ENCODE data around the gene GAB3. TPM values are rescaled to one million over a fixed set of nuclear protein-coding genes. Genes with fewer than 3 reads are reported as not detected.

Gene GAB3
- total RNA-seq, 1 experiment from 2014 or later: 0.17 TPM

DNA sequence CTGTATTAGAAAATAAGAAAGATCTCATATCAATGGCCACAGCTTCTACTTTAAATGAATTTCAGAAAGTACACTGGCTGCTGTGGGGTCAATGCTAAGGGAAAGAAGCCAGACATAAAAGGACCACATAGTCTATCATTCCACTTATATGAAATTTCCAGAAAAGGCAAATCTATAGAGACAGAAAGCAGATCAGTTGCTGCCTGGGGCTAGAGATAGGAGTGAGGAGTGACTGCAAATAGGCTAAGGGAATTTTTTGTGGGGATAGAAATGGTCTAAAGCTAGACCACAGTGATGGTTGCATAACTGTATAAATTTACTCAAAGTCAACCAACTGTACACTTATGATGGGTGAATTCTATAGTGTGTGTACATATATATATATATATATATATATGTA is 8.3 kb downstream of the GAB3 start:
- no peak for TF ChIP-seq EZH2 (IDR thresholded peaks at IDR 0.05; ENCODE audit: low read depth)
- TF ChIP-seq, protein P1, sequence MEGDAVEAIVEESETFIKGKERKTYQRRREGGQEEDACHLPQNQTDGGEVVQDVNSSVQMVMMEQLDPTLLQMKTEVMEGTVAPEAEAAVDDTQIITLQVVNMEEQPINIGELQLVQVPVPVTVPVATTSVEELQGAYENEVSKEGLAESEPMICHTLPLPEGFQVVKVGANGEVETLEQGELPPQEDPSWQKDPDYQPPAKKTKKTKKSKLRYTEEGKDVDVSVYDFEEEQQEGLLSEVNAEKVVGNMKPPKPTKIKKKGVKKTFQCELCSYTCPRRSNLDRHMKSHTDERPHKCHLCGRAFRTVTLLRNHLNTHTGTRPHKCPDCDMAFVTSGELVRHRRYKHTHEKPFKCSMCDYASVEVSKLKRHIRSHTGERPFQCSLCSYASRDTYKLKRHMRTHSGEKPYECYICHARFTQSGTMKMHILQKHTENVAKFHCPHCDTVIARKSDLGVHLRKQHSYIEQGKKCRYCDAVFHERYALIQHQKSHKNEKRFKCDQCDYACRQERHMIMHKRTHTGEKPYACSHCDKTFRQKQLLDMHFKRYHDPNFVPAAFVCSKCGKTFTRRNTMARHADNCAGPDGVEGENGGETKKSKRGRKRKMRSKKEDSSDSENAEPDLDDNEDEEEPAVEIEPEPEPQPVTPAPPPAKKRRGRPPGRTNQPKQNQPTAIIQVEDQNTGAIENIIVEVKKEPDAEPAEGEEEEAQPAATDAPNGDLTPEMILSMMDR (conservative IDR thresholded peaks at IDR 0.05): no peak
- Histone ChIP-seq H2AFZ (no peak overlapping the region), H3K4me1 (replicated peaks; ENCODE audit: insufficient read depth) (no peaks in the 10 kb centered on the region), H3K79me2 (ENCODE audit: low read depth) (no peaks in the 10 kb centered on the region), H3K27me3 (ENCODE audit: insufficient read depth, low read depth) (no peaks in the 10 kb centered on the region), H3K4me2 (no peak overlapping the region), H3K9me2 (ENCODE audit: insufficient read depth) (no peaks in the 10 kb centered on the region), H3K27ac (no peak overlapping the region), H3K4me3 (no peak overlapping the region), H3K36me3 (ENCODE audit: low read depth) (no peaks in the 10 kb centered on the region), H4K20me1 (ENCODE audit: insufficient read depth) (no peaks in the 10 kb centered on the region), H3F3A (ENCODE audit: insufficient read depth, low read depth) (no peaks in the 10 kb centered on the region), H3K9me3 (ENCODE audit: insufficient read depth, low read depth) (no peaks in the 10 kb centered on the region)
- no TSS peak for BruUV-seq (replicated peaks)
- intact Hi-C loops (cut with micrococcal nuclease; ENCODE audit: unreplicated experiment): no loop called here
- ChIA-PET POLR2A (ENCODE audit: unreplicated experiment) (no interaction called here), CTCF (interaction anchor here (0.6 kb wide), 1 partner anchor 284 kb away, joined by 3 read pairs; the partner anchor contains the start of gene FUNDC2)
- no peak for DNase-seq

DNA sequence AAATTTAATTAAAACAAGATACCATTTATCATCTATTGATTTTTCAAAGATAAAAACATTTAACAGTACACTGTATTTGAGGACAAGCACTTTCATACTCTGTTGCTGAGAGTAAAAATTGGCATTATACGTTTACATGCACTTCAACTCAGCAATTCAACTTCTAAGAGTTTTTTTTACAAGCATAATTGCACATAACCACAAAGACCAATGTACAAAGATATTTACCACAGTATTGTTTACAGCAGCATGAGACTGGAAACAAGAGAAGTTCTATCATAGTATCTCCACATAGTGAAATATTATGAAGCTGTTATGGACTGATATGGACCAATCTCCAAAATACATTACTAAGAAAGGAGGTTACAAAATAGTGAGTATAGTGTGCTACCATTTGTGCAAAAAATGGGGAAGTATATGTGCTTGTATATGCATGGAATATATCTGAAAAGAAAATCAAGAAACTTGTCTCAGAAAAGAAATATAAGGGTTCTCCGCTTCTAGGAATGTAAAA is 10.9 kb downstream of the GAB3 start:
- H3K27ac ChIP-seq: no peak overlapping the region

DNA sequence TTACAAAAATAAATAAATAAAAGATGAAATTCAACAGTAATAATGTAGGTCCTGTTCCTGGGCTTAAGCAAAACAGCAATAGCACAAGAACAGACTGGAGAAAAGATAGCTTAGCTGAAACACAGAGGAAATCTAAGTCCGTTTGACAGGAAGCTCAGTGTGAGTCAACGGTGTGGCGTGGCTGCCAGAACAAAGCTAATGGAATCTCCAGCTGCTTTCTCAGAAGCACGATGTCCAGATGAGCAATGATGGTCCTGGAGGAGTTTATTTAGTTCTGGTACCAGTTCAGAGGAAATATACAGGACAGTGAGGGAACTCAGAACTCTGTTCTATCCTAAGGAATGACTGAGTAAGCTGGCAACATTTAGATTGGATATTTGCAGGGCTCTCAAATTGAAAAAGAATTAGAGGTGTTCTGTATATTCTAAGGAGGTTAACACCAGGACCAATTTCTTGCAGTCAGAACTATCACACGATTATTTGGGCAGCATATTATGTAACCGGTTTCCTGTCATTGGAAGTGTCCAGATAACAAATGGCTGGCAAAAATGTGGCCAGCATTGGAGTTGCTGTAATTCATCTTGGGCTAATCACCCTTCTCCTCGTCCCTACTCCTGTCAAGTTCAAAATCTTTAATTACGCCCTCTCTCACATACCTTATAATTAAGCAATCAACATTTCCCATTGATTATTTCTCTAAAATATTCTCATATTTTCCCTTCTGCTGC is 12.7 kb downstream of the GAB3 start:
- ChIA-PET CTCF (interaction anchor here (0.6 to 1.1 kb wide), 3 partner anchors 11 to 811 kb away, joined by 3 read pairs; no protein-coding TSS in a partner anchor), POLR2A (ENCODE audit: unreplicated experiment) (interaction anchor here (0.7 kb wide), 1 partner anchor 16 kb away, joined by 4 read pairs; no protein-coding TSS in a partner anchor)
- H3K4me3 ChIP-seq: no peak overlapping the region
- H3K79me2 ChIP-seq (ENCODE audit: low read depth): no peaks in the 10 kb centered on the region
- DNase-seq: no peak
- no peak overlapping the region; the same call in 1 of the 2 replicates for H3K4me2 ChIP-seq
- H3K36me3 ChIP-seq (ENCODE audit: low read depth): no peaks in the 10 kb centered on the region
- H3K4me1 ChIP-seq (replicated peaks; ENCODE audit: insufficient read depth): peaks cover 3% of the 10 kb centered on the region
- no peak overlapping the region for H2AFZ ChIP-seq
- no peaks in the 10 kb centered on the region for H4K20me1 ChIP-seq (ENCODE audit: insufficient read depth)
- H3K9me3 ChIP-seq (ENCODE audit: insufficient read depth, low read depth): no peaks in the 10 kb centered on the region
- H3K27me3 ChIP-seq (ENCODE audit: insufficient read depth, low read depth): no peaks in the 10 kb centered on the region
- peaks cover under 1% of the 10 kb centered on the region; the same call in 1 of the 2 replicates for H3F3A ChIP-seq (ENCODE audit: insufficient read depth, low read depth)
- TF ChIP-seq, protein P1 (conservative IDR thresholded peaks at IDR 0.05): no peak
- H3K27ac ChIP-seq: no peak overlapping the region
- no TSS peak for BruUV-seq (replicated peaks)
- H3K9me2 ChIP-seq (ENCODE audit: insufficient read depth): no peaks in the 10 kb centered on the region
- intact Hi-C loops (cut with micrococcal nuclease; ENCODE audit: unreplicated experiment): no loop called here

More for the DNA sequence above, 10.9 kb downstream of the GAB3 start:
- no peaks in the 10 kb centered on the region for H3K27me3 ChIP-seq (ENCODE audit: insufficient read depth, low read depth)
- H3K4me2 ChIP-seq: no peak overlapping the region
- TF ChIP-seq, protein P1 (conservative IDR thresholded peaks at IDR 0.05): no peak
- TF ChIP-seq EZH2 (IDR thresholded peaks at IDR 0.05; ENCODE audit: low read depth): no peak
- CTCF ChIA-PET: no interaction called here
- H3K4me3 ChIP-seq: no peak overlapping the region
- no peaks in the 10 kb centered on the region for H3K36me3 ChIP-seq (ENCODE audit: low read depth)
- no TSS peak for BruUV-seq (replicated peaks)
- no peaks in the 10 kb centered on the region for H3F3A ChIP-seq (ENCODE audit: insufficient read depth, low read depth)
- POLR2A ChIA-PET (ENCODE audit: unreplicated experiment): interaction anchor here (0.6 kb wide), 1 partner anchor 15 kb away, joined by 7 read pairs; no protein-coding TSS in a partner anchor
- no peaks in the 10 kb centered on the region for H3K79me2 ChIP-seq (ENCODE audit: low read depth)
- H3K9me3 ChIP-seq (ENCODE audit: insufficient read depth, low read depth): no peaks in the 10 kb centered on the region
- DNase-seq: no peak
- no peaks in the 10 kb centered on the region for H4K20me1 ChIP-seq (ENCODE audit: insufficient read depth)
- no peaks in the 10 kb centered on the region for H3K4me1 ChIP-seq (replicated peaks; ENCODE audit: insufficient read depth)
- no peak overlapping the region for H2AFZ ChIP-seq
- no peaks in the 10 kb centered on the region for H3K9me2 ChIP-seq (ENCODE audit: insufficient read depth)
- intact Hi-C loops (cut with micrococcal nuclease; ENCODE audit: unreplicated experiment): no loop called here

Data from PC-9 (cell line).